HG02571 (cell line): Measurements from ENCODE around the gene PTF1A.

ENCODE experiments used
- ATAC-seq: cut with Tn5 transposase; IDR thresholded peaks from one replicate; pipeline ENCODE4 v1.9.1; 2021; ENCODE audit warnings: mild to moderate bottlenecking, moderate library complexity; ENCODE audit not compliant: unreplicated experiment

PTF1A gene

GRCh38 chr10:23186697-23187096, 5.4 kb upstream of the PTF1A start:
- ATAC-seq, result no peak

DNA sequence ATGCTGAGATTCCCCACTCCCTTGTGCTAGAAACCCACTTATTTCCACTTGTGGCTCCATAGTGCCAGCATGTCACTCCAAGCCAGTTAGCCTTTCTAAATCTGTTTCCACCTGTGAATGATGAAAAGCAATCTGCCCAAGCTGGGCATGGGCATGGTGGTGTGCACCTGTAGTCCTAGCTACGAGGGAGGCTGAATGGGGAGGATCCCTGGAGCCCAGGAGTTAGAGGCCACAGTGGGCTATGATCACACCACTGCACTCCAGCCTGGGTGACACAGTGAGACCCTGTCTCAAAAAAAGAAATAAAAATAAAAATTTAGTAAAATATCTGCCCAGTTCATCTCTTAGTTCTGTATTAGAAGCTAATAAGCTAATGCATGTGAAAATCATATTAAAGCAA, 5.0 kb upstream of the PTF1A start:
- ATAC-seq, result no peak

DNA sequence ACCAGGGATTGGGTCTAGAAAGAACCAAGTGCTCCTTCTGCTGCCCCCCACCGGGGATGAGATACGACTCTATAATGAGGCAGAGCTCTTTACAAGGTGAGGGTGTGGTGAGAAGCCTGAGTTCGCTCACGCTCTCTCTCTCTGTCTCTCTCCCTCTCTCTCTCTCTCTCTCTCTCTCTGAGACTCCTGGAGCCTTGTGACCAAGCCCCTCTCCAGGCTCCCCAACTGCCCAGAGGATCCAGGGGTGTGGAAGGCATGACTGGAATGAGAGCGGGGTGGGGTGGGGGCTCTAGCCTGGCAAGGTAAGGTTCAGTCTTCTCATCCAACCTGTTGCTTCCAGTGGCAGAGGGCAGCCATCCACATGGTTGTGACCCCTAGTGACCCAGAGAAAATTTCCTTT, 3.1 kb upstream of the PTF1A start:
- no peak for ATAC-seq

GRCh38 chr10:23190872-23191763, 994 bp upstream of the PTF1A start:
- no peak for ATAC-seq

DNA sequence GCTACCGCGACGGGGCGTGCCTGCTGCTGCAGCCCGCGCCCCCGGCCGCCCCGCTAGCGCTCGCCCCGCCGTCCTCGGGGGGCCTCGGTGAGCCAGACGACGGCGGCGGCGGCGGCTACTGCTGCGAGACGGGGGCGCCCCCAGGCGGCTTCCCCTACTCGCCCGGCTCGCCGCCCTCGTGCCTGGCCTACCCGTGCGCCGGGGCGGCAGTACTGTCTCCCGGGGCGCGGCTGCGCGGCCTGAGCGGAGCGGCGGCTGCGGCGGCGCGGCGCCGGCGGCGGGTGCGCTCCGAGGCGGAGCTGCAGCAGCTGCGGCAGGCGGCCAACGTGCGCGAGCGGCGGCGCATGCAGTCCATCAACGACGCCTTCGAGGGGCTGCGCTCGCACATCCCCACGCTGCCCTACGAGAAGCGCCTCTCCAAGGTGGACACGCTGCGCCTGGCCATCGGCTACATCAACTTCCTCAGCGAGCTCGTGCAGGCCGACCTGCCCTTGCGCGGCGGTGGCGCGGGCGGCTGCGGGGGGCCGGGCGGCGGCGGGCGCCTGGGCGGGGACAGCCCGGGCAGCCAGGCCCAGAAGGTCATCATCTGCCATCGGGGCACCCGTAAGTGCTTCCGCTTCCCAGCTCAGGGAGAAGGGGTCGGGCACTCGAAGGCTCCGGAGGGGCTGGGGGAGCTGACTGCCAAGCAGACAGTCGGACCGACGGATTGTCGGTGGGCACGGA, 761 bp downstream of the PTF1A start:
- no peak for ATAC-seq

DNA sequence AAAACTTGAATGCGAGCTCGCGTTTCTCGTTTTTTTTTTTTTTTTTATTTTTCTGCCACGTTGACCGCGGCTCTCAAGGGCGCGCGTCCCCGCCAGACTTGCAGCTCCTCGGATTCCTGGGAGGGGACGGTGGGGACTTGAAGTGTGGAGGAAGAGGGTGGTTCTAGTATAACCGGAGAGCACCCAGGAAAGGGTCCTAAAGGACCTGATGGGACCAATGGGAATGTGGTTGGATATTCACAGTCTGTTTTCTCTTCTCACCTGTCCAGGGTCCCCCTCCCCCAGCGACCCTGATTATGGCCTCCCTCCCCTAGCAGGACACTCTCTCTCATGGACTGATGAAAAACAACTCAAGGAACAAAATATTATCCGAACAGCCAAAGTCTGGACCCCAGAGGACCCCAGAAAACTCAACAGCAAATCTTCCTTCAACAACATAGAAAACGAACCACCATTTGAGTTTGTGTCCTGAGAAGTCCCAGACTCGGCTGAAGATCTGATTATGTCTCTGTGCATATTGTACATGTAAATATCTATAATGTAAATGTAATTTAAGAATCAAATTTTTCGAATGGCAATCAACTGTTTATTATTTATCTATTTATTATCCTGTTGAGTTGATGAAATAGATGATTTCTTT, 1.4 kb downstream of the PTF1A start:
- no peak for ATAC-seq

DNA sequence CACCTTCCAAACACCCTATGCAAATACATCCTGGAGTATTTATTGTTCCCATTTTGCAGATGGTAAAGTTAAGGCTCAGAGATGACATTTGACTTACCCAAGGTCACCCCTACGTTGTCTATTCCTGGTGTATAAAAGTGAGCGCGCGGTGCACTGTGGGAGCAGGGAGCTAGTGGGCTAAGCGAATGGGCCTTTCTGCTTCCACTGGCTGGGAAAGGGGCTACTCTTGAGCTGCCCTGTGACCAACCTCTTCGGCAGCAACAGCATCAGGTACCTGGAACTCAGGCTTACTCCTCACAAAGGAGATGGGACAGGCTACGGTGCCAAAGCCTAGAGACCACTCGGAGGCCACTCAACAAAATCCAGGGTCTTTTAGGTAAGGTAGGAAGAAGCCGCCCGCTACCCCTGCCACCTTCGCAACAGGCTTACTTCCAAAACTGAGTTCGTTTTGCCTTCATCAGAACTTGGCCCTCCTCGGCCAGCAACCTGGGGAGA, 2.4 kb downstream of the PTF1A start:
- ATAC-seq, result no peak

- ATAC-seq, result no peak
Measured at GRCh38 chr10:23194966-23195845, 3.1 kb downstream of the PTF1A start.

DNA sequence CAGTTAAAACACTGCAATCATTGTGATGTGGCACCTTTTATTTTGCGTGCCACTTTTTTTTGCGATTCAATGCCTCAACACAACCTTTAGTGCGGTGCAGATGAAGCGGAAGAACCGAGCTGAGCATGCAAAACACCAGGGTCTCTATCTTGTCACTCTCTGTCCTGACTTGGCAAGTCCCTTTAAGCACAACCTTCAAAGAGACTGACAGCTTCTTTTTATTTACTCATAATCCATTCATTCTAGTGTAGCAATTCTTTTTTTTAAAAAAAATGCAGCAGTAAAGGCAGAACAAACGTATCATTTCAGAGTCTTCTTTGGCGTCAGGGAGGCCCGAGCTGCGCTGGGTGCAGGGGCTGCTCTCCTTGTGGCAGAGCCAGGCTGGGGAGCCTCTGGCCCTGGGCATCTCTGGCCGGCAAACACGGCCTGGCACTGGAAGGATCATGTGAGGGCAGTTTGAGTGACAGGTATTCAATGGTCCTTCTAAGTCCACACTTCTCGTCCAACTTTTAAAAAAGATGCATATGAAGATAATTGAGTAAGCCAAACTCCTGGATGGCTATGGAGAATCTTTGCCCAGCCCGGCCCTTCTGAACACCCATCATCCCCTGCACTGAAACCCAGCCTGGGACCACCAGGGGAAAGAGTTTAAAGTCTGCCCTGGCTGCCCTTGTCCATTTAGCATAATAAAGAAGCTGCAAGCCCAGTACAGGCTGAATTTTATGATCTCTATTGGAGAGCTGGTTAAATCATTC, 3.9 kb downstream of the PTF1A start:
- ATAC-seq, result no peak

DNA sequence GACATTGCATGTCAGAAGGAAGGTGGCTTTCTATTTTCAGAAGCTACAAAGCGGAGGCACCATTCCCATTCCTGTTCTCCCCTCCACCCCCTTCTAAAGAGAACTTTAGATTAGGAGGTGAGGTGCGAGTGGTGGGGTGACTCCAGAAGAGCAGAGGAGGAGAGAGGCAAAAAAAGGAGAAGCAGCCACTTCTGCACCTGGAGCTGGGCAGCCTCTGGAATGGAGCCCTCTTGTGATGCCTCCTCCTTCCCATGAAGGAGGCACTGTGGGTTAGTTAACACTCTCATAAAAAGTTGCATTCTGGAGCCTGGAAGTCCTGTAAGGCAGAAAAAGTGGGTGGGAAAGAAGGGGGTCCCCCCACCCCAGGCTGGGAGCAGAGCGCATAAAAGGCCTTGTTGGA, 4.8 kb downstream of the PTF1A start:
- ATAC-seq, result no peak

DNA sequence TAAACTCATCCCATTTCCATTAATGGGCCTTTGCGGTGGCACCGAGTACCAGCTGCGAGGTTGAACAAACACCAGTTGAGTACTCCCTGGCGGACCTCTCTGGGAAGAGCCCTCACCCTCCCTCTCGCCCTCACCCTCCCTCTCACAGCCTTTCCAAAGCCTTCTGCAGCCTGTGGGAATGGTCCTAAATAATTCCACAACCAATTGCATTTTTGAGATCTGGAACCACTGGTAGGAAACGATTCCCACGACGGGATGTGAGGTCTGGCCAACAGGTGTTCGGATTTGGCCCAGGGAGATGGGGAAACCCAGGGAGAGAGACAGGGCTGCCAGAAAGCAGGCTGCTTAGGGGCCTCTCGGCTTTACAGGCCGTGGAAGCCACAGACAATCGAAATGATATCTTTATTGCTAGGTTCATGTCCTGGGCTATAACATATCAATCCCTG, 5.3 kb downstream of the PTF1A start:
- no peak for ATAC-seq

GRCh38 chr10:23198610-23198939, 6.5 kb downstream of the PTF1A start:
- ATAC-seq, result no peak

DNA sequence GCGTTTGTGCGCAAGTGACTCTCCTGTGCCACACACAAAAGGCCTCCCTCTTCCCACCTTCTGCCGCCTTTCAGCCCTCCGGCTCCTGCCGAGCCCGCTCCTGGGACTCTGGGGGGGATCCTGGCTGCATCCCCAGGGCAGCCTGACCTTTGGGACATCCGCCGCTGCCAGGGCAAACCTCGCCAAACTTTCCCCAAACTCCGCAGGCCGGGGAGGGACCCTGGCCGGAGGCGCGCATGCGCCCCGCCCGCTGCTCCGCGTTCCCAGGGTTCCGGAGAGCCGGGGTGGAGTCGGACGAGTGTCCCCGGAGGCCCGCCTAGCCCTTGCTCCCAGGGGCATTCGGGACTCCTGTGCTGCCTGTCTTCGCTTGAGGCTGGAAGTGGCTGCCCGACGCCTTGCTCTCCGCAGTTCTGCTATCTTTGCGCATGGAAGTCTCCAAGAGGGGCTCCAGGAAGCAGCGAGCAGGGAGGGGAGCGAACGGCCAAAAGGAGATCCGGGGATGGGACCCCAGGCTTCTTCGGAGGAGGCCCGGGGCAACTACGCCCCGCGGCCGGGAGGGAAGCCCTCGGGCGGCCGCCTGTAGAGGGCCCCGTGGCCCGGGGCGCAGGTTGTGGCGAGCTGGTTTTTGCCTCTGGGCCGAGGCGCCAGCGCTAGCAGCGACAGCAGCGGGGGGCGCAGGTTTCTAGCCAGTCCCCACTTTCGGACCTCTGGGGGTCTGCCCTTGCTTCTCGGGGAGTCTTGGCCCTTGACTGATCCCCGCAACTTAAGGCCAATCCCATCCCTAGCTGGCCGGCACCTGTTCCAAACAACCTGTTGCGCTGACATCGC, 7.0 kb downstream of the PTF1A start:
- no peak for ATAC-seq

DNA sequence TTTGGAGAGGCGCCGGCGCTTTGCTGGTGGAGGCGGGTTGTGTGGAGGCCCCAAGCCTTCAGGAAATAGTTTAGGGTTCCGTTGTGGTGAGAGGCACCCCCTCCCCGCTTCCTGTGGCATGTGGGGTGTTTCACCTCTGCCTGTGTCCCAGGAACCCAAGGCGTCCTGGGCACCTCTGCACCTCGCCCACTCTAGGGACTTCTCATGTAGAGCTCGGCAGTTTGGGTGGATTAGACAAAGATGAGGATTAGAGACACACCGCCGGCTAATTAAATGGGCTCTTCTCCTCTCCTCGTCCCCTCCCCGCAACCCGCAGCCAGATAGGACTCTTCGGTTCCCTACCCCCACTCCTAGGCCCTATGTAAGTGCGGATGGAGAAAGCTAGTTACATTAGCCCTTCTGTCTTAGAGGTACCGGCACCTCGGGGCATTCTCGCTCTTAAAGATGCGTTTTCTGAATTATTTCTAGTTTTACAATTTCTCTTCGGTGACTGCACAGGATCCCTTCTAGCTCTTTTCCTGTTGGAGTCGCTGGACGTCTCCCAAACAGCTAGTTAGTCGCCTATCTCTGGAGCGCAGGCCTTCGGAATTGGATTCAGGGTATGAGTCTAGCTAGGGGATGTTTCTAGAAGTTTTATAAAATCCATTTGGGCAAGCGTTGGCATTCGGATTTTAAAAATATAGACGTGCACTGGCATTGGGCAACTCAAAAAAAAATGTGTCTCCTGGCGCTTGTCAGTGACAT, 7.8 kb downstream of the PTF1A start:
- no peak for ATAC-seq

DNA sequence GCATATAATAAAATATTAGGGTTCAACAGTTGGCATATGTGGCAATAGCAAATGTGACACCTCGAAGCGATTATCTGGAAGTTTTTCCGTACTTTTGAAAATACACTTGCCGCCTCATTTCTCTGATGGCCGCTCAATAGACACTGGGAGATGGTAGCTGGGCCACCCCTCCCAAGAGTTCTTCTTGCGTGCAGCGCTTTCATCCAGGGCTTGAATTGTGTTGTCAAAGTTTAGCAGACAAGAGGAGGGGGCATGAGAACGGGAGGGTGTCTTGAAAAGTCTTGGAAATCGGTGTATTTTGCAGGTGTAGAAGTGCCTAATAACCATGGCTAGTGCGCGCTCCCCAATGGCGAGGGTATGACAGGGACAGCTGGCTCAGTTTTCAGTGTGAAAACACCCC, 8.5 kb downstream of the PTF1A start:
- no peak for ATAC-seq

GRCh38 chr10:23200997-23201652, 9.0 kb downstream of the PTF1A start:
- ATAC-seq, result no peak

DNA sequence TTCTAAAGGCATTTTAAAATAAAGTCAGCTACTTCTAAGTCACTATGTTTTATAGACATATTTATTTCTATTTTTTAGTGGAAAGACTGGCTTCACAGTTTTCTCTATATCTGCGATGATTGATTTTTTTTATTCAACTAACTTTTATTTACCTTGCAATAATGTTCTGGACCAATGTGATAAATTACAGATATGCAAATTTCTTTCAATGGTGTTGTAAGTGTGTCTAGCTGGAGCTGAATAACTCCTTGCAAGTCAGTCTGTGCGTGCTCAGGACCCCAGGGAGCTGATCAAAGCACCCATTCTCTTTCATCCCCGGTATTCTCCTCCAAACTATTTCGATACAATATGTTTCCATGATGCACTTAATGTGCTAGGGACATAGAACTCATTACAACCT, 9.7 kb downstream of the PTF1A start:
- no peak for ATAC-seq

GRCh38 chr10:23202779-23203178, 10.7 kb downstream of the PTF1A start:
- no peak for ATAC-seq
